Measurements from ENCODE around the gene ANKRD13A. TPM values are rescaled to one million over a fixed set of nuclear protein-coding genes. Genes with fewer than 3 reads are reported as not detected.

Gene ANKRD13A
- total RNA-seq, 1 experiment from 2014 or later: 6.7 TPM

Other genes starting within 250 kb of the ANKRD13A start
- not detected in 2 replicates for gene TRPV4, start 166.0 kb upstream of the ANKRD13A start, total RNA-seq (2014; rRNA removed; shearing (Covaris generic); ENCODE audit: low replicate concordance)
- gene GLTP, start 118.9 kb upstream of the ANKRD13A start, total RNA-seq (2014; rRNA removed; shearing (Covaris generic); ENCODE audit: low replicate concordance): 24.2 and 25.0 TPM in 2 replicates
- gene TCHP, start 99.2 kb upstream of the ANKRD13A start, total RNA-seq (2014; rRNA removed; shearing (Covaris generic); ENCODE audit: low replicate concordance): 2.0 and 5.2 TPM in 2 replicates
- gene GIT2, start 3.1 kb upstream of the ANKRD13A start, total RNA-seq (2014; rRNA removed; shearing (Covaris generic); ENCODE audit: low replicate concordance): 4.5 and 8.0 TPM in 2 replicates
- 3.6 and 8.6 TPM in 2 replicates for gene C12orf76, start 49.1 kb downstream of the ANKRD13A start, total RNA-seq (2014; rRNA removed; shearing (Covaris generic); ENCODE audit: low replicate concordance)
- gene IFT81, start 124.9 kb downstream of the ANKRD13A start, total RNA-seq (2014; rRNA removed; shearing (Covaris generic); ENCODE audit: low replicate concordance): 14.5 and 21.1 TPM in 2 replicates